Adrenal gland (tissue), 12 donors: ENCODE results near the gene IL36B. TPM values are rescaled to one million over a fixed set of nuclear protein-coding genes. Genes with fewer than 3 reads are reported as not detected.

Experiments
- DNase-seq, 7 donors: peaks; one replicate each; pipeline ENCODE4 v3.0.0-alpha.2; 2019 to 2020
- H3K27ac ChIP-seq, 5 donors: fragments of 200-600 bp; sonication (generic) in 4 of 5; 1 replicate in 3 of 5; 2 replicates in 2 of 5; pipeline versions ENCODE4 v1.5.1 to v1.8.0; 2016 to 2020; ENCODE audit warnings: mild to moderate bottlenecking in 1 of 5
- H3K27me3 ChIP-seq: fragments of 200-600 bp; 2 replicates; pipeline ENCODE4 v1.8.0; 2021
- H3K36me3 ChIP-seq, 2 donors: fragments of 200-600 bp; replicated peaks in 1 of 2; 1 replicate in 1 of 2; 2 replicates in 1 of 2; pipeline versions ENCODE4 v1.5.1 to v1.8.0; 2018 to 2022
- H3K4me1 ChIP-seq, 2 donors: fragments of 200-600 bp; replicated peaks in 1 of 2; 1 replicate in 1 of 2; 2 replicates in 1 of 2; pipeline versions ENCODE4 v1.5.1 to v1.8.0; 2018 to 2021
- H3K4me3 ChIP-seq, 4 donors: fragments of 200-600 bp; sonication (generic) in 3 of 4; one replicate each; pipeline ENCODE4 v1.5.1; 2016 to 2018
- H3K9me3 ChIP-seq, 3 donors: fragments of 200-600 bp; sonication (generic) in 1 of 3; replicated peaks in 1 of 3; 1 replicate in 2 of 3; 2 replicates in 1 of 3; pipeline versions ENCODE4 v1.5.1 to v1.8.0; 2016 to 2021
- CTCF ChIP-seq, 6 experiments: fragments of 450-650 bp in 4 of 6; fragments of 200-600 bp in 2 of 6; sonication (generic) in 1 of 6; IDR thresholded peaks; 1 replicate in 5 of 6; 2 replicates in 1 of 6; pipeline versions ENCODE4 v1.5.1 to v1.8.0; 2016 to 2021; ENCODE audit warnings: antibody characterized with exemption in 6 of 6, mild to moderate bottlenecking in 2 of 6, moderate library complexity in 1 of 6
- POLR2A ChIP-seq, 2 donors: fragments of 450-650 bp; IDR thresholded peaks; one replicate each; pipeline ENCODE4 v1.6.1; 2017; ENCODE audit warnings: antibody characterized with exemption in 2 of 2, mild to moderate bottlenecking in 2 of 2, moderate library complexity in 1 of 2
- WGBS, 4 donors: extraction: QIAGEN DNeasy Blood & Tissue Kit in 2 of 4; methylation state at CpG; one replicate each; pipeline versions ENCODE4 v1.1.5 to v1.1.7; 2013 to 2017; 5-methylcytosine and 5-hydroxymethylcytosine counted together
- intact Hi-C, 2 donors: fragments of 100-400 bp; cut with DNase I; formaldehyde crosslinking; loops; one replicate each; pipeline versions ENCODE4 v1.14.1 to v1.15.0; 2022 to 2023
- polyA plus RNA-seq, 3 donors: library from polyadenylated mRNA; stranded (reverse); fragments of 200-250 nt in 2 of 3; fragments of 350-450 nt in 1 of 3; fragmentation: Illumina TruSeq in 1 of 3; extraction: RNeasy Lipid Tissue Mini Kit (QIAGEN cat#74804) in 1 of 3; gene quantifications; one replicate each; pipeline ENCODE4 v1.2.3, GENCODE V29; 2013 to 2014
- small RNA-seq, 2 donors: library from RNA; depleted of rRNA; stranded (forward); fragments of <200 nt; gene quantifications; one replicate each; pipeline ENCODE3, GENCODE V24; 2016
- total RNA-seq, 9 donors: library from RNA; depleted of rRNA in 4 of 9; stranded (reverse); fragments of >200 nt in 4 of 9; fragments of 120-200 nt in 1 of 9; fragmentation: NEBNext Ultra II Directional in 1 of 9; extraction: Animal tissue kit (Norgen Biotek cat#: 25700) in 1 of 9; gene quantifications; one replicate each; pipeline versions ENCODE4 v1.1.0 to v1.2.4, GENCODE V29; 2013 to 2023
- donor health status: healthy with polysubstance abuse.
- donor health status: Bipolar disorder and iron deficiency.
- donor health status: DM: yes; HTN: yes; CAD: no.
- donor health status: DM: no; HTN: no; CAD: no.
- donor health status: DM: no; HTN: no; CAD: no.
- donor health status: DM: yes; HTN: yes; CAD: no.

The IL36B gene
- total and polyA plus RNA-seq, 12 donors = not detected

- H3K4me3 ChIP-seq = no peak overlapping the region
- peaks cover 6% of the 10 kb centered on the region for H3K27me3 ChIP-seq
- intact Hi-C loops = no loop called here
- 88 to 100% (median 96%) methylated on average over 1 of the region's 1 CpG for WGBS, 4 donors
- TF ChIP-seq POLR2A (IDR thresholded peaks at IDR 0.05) (no peak), CTCF (IDR thresholded peaks at IDR 0.05) (no peak)
- H3K27ac ChIP-seq = no peak overlapping the region
- no peaks in the 10 kb centered on the region for H3K9me3 ChIP-seq
- no peaks in the 10 kb centered on the region for H3K4me1 ChIP-seq
- no peaks in the 10 kb centered on the region for H3K36me3 ChIP-seq
- no peak for DNase-seq
Observed at GRCh38 chr2:112979731-112980130, 72.9 kb downstream of the IL36B start.

- Histone ChIP-seq H3K27ac (no peak within 1 kb of the TSS), H3K4me1 (no peaks in the 10 kb centered on the region), H3K4me3 (no peak within 1 kb of the TSS), H3K27me3 (peaks cover 6% of the 10 kb centered on the region), H3K9me3 (no peaks in the 10 kb centered on the region), H3K36me3 (no peaks in the 10 kb centered on the region)
- 62 to 81% (median 71%) methylated on average over 6 to 7 of the region's 7 CpGs for WGBS, 4 donors
- intact Hi-C loops = no loop called here
- TF ChIP-seq CTCF (IDR thresholded peaks at IDR 0.05) (no peak), POLR2A (IDR thresholded peaks at IDR 0.05) (no peak)
- DNase-seq = no peak
Observed at GRCh38 chr2:112977559-112978056, 75.1 kb downstream of the IL36B start, which contains the start of gene IL36G. TSS of gene IL36G (plus strand) at chr2:112978006. CDS start at chr2:112978639, 633 bp downstream.

Small RNA genes within 50 kb of the gene (small RNA-seq; reads per million reads assigned to genes)
- 0 reads per million in 2 donors for gene HMGN2P23
- 0 reads per million in 2 donors for gene RNU6-1180P

Other genes starting within 250 kb of the IL36B start
- 1 to 10 TPM in 5 of 9 donors, under 1 TPM in 3, not detected in 1; 0.44 to 2.1 (median 1.4) TPM for gene IL1B, start 216.1 kb downstream of the IL36B start, total RNA-seq
- 1 to 10 TPM in 2 of 3 donors, under 1 TPM in 1; 0.72 to 5.9 (median 1.6) TPM for gene IL1B, start 216.1 kb downstream of the IL36B start, polyA plus RNA-seq
- gene IL37, start 141.7 kb downstream of the IL36B start, total RNA-seq = under 1 TPM in 1 of 9 donors, not detected in 8; 0.33 TPM
- not detected for gene IL37, start 141.7 kb downstream of the IL36B start, polyA plus RNA-seq
- under 1 TPM in 1 of 9 donors, not detected in 8; 0.28 TPM for gene IL36G, start 74.9 kb downstream of the IL36B start, total RNA-seq
- gene IL36G, start 74.9 kb downstream of the IL36B start, polyA plus RNA-seq = not detected
- gene IL36A, start 47.4 kb downstream of the IL36B start, total RNA-seq = not detected
- gene IL36A, start 47.4 kb downstream of the IL36B start, polyA plus RNA-seq = not detected
- not detected for gene IL36RN, start 6.3 kb upstream of the IL36B start, total RNA-seq
- not detected for gene IL36RN, start 6.3 kb upstream of the IL36B start, polyA plus RNA-seq
- not detected for gene IL1F10, start 15.1 kb upstream of the IL36B start, total RNA-seq
- not detected for gene IL1F10, start 15.1 kb upstream of the IL36B start, polyA plus RNA-seq
- 1 to 10 TPM in 4 of 9 donors, under 1 TPM in 3, not detected in 2; 0.22 to 6.1 (median 1.1) TPM for gene IL1RN, start 74.7 kb upstream of the IL36B start, total RNA-seq
- gene IL1RN, start 74.7 kb upstream of the IL36B start, polyA plus RNA-seq = 1 to 10 TPM; 1.4 to 2.6 (median 2.5) TPM
- gene PSD4, start 121.1 kb upstream of the IL36B start, total RNA-seq = 100 to 1,000 TPM in 4 of 9 donors, 10 to 100 TPM in 5; 19.2 to 164 (median 82.9) TPM
- 10 to 100 TPM; 21.1 to 60.2 (median 31.8) TPM for gene PSD4, start 121.1 kb upstream of the IL36B start, polyA plus RNA-seq
- 10 to 100 TPM in 6 of 9 donors, 1 to 10 TPM in 3; 1.7 to 72.3 (median 13.1) TPM for gene PAX8, start 226.1 kb upstream of the IL36B start, total RNA-seq
- 10 to 100 TPM in 1 of 3 donors, 1 to 10 TPM in 2; 5.6 to 13.3 (median 6.7) TPM for gene PAX8, start 226.1 kb upstream of the IL36B start, polyA plus RNA-seq